Endothelial cell (in vitro differentiated cells): Measurements from ENCODE around the gene ITGAD. TPM values are rescaled to one million over a fixed set of nuclear protein-coding genes. Genes with fewer than 3 reads are reported as not detected.

ENCODE experiments used
- DNase-seq: peaks from one replicate; pipeline ENCODE4 v3.0.0; 2021; ENCODE audit warnings: low spot score
- H3K27ac Mint-ChIP-seq: one replicate; pipeline ENCODE4 v1.8.0; 2021; ENCODE audit warnings: mixed read lengths, inconsistent platforms; ENCODE audit not compliant: unreplicated experiment
- H3K27me3 Mint-ChIP-seq: one replicate; pipeline ENCODE4 v1.8.0; 2021; ENCODE audit warnings: mild to moderate bottlenecking, moderate library complexity, mixed read lengths, inconsistent platforms; ENCODE audit not compliant: unreplicated experiment
- H3K36me3 Mint-ChIP-seq: one replicate; pipeline ENCODE4 v1.8.0; 2021; ENCODE audit warnings: mild to moderate bottlenecking, low read depth, mixed read lengths, inconsistent platforms; ENCODE audit not compliant: unreplicated experiment
- H3K4me1 Mint-ChIP-seq: one replicate; pipeline ENCODE4 v1.8.0; 2021; ENCODE audit warnings: mild to moderate bottlenecking, mixed read lengths, inconsistent platforms; ENCODE audit not compliant: unreplicated experiment
- H3K4me3 Mint-ChIP-seq: one replicate; pipeline ENCODE4 v1.8.0; 2021; ENCODE audit warnings: mild to moderate bottlenecking, mixed read lengths, inconsistent platforms; ENCODE audit not compliant: unreplicated experiment
- H3K9me3 Mint-ChIP-seq: one replicate; pipeline ENCODE4 v1.8.0; 2021; ENCODE audit warnings: mixed read lengths, inconsistent platforms; ENCODE audit not compliant: unreplicated experiment
- CTCF ChIP-seq: fragments of 200-600 bp; sonication (generic); IDR thresholded peaks from one replicate; pipeline ENCODE4 v1.5.0; 2021; ENCODE audit warnings: antibody characterized with exemption; ENCODE audit not compliant: unreplicated experiment
- total RNA-seq: library from RNA; stranded (reverse); fragmentation: NEBNext Ultra II Directional; extraction: Animal tissue kit (Norgen Biotek cat#: 25700); gene quantifications from one replicate; pipeline ENCODE4 v1.2.1, GENCODE V29; 2021; ENCODE audit not compliant: unreplicated experiment

The ITGAD gene
- total RNA-seq, 1 donor from 2014 or later, result not detected

- H3K9me3 Mint-ChIP-seq, result no peaks in the 10 kb centered on the region
These were observed 31.7 kb upstream of the ITGAD start for GRCh38 chr16:31361201-31362110.

GRCh38 chr16:31362476-31363405 is 30.4 kb upstream of the ITGAD start:
- Mint-ChIP-seq H3K27ac (no peak overlapping the region), H3K27me3 (peaks cover 5% of the 10 kb centered on the region), H3K36me3 (peaks cover under 1% of the 10 kb centered on the region), H3K4me3 (no peak overlapping the region), H3K9me3 (no peaks in the 10 kb centered on the region), H3K4me1 (no peaks in the 10 kb centered on the region)
- no peak for DNase-seq
- no peak for TF ChIP-seq CTCF

More at GRCh38 chr16:31361201-31362110, 31.7 kb upstream of the ITGAD start:
- Mint-ChIP-seq H3K4me1 (no peaks in the 10 kb centered on the region), H3K36me3 (peaks cover 3% of the 10 kb centered on the region), H3K27ac (no peak overlapping the region), H3K27me3 (peaks cover 9% of the 10 kb centered on the region), H3K4me3 (no peak overlapping the region)
- no peak for DNase-seq
- no peak for TF ChIP-seq CTCF

GRCh38 chr16:31363721-31364120 is 29.4 kb upstream of the ITGAD start:
- no peak for DNase-seq
- Mint-ChIP-seq H3K4me1 (no peaks in the 10 kb centered on the region), H3K36me3 (no peaks in the 10 kb centered on the region), H3K27me3 (peaks cover 3% of the 10 kb centered on the region), H3K27ac (no peak overlapping the region), H3K4me3 (no peak overlapping the region), H3K9me3 (no peaks in the 10 kb centered on the region)
- no peak for TF ChIP-seq CTCF

GRCh38 chr16:31364421-31364820 is 28.7 kb upstream of the ITGAD start:
- Mint-ChIP-seq H3K36me3 (no peaks in the 10 kb centered on the region), H3K4me1 (no peaks in the 10 kb centered on the region), H3K27me3 (peaks cover 3% of the 10 kb centered on the region), H3K9me3 (no peaks in the 10 kb centered on the region), H3K4me3 (no peak overlapping the region), H3K27ac (no peak overlapping the region)
- no peak for TF ChIP-seq CTCF
- DNase-seq, result no peak
